ENCODE results near the gene AHCYL2.

DNA sequence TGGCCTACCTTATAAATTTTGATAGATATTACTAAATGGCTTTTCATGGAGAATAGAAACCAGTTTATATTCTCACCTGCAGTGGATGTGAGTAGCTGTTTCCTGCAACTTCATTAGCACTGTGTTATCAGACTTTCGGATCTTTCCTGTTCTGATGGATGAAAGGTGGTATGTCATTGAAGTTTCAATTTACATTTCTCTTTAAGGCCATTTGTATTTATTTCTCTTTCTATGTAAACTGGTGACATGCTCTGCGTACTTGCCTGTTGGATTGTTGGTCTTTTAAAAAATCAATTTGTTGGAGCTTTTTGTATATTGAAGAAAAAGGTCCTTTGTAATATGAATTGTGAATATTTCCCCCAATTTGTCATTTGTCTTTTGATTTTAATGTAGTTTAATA lies 113.6 kb downstream of the AHCYL2 start:
- TF ChIP-seq REST (IDR thresholded peaks at IDR 0.05; ENCODE audit: unreplicated experiment) (no peak), CTCF (conservative IDR thresholded peaks at IDR 0.05; ENCODE audit: low read depth in 2 of 2) (no peak), EZH2 (IDR thresholded peaks at IDR 0.05; ENCODE audit: low read depth, unreplicated experiment) (no peak), POLR2AphosphoS5 (IDR thresholded peaks at IDR 0.05; ENCODE audit: low read depth) (no peak), NANOG (IDR thresholded peaks at IDR 0.05; ENCODE audit: borderline replicate concordance) (no peak), CREB1 (CRISPR knock-in tag; IDR thresholded peaks at IDR 0.05; ENCODE audit: low read depth) (no peak), EZH2phosphoT487 (IDR thresholded peaks at IDR 0.05; ENCODE audit: unreplicated experiment) (no peak), ZNF331 (CRISPR knock-in tag; IDR thresholded peaks at IDR 0.05; ENCODE audit: low read depth) (no peak), JUNB (IDR thresholded peaks at IDR 0.05; ENCODE audit: unreplicated experiment) (no peak), ZNF114 (CRISPR knock-in tag; IDR thresholded peaks at IDR 0.05) (no peak)
- TF ChIP-seq, protein P1, sequence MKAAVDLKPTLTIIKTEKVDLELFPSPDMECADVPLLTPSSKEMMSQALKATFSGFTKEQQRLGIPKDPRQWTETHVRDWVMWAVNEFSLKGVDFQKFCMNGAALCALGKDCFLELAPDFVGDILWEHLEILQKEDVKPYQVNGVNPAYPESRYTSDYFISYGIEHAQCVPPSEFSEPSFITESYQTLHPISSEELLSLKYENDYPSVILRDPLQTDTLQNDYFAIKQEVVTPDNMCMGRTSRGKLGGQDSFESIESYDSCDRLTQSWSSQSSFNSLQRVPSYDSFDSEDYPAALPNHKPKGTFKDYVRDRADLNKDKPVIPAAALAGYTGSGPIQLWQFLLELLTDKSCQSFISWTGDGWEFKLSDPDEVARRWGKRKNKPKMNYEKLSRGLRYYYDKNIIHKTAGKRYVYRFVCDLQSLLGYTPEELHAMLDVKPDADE (IDR thresholded peaks at IDR 0.05) = no peak

Data from GM23338 (cell line).